ENCODE data around the gene MRPS35. TPM values are rescaled to one million over a fixed set of nuclear protein-coding genes. Genes with fewer than 3 reads are reported as not detected.

MRPS35 gene
- total and polyA plus RNA-seq, 2 donors (not counting 1 experiment from before 2014, with no cell fraction given), result 17.4 to 24.5 TPM

- CTCF ChIA-PET, result interaction anchor here (1.0 kb wide), 1 partner anchor 192 kb away, joined by 3 read pairs; no protein-coding TSS in a partner anchor
- Mint-ChIP-seq H3K4me1 (no peaks in the 10 kb centered on the region), H3K4me3 (no peak overlapping the region), H3K27ac (no peak overlapping the region), H3K27me3 (no peaks in the 10 kb centered on the region), H3K9me3 (ENCODE audit: insufficient read depth) (no peaks in the 10 kb centered on the region)
- Histone ChIP-seq H4K20me1 (ENCODE audit: control insufficient read depth, insufficient read depth, low read length, poor library complexity, severe bottlenecking) (no peaks in the 10 kb centered on the region), H3K27ac (ENCODE audit: low read length in 2 of 2) (no peak overlapping the region), H3K4me1 (ENCODE audit: control insufficient read depth in 2 of 2, insufficient read depth in 2 of 2, low read length in 2 of 2) (no peaks in the 10 kb centered on the region), H3K4me2 (replicated peaks; ENCODE audit: low read depth, low read length, poor library complexity, severe bottlenecking) (no peak overlapping the region), H3K9me3 (ENCODE audit: control extremely low read depth in 1 of 3, control insufficient read depth in 2 of 3, insufficient read depth in 1 of 3, low read length in 2 of 3) (no peaks in the 10 kb centered on the region), H2AFZ (ENCODE audit: insufficient read depth, low read depth, low read length, poor library complexity, severe bottlenecking) (no peak overlapping the region), H3K36me3 (replicated peaks in 1 of 2; ENCODE audit: control extremely low read depth in 1 of 2, control insufficient read depth in 1 of 2, extremely low read depth in 1 of 2, insufficient read depth in 2 of 2, low read length in 1 of 2) (peaks cover 10 to 21% of the 10 kb centered on the region in 2 experiments), H3K4me3 (ENCODE audit: control extremely low read depth in 1 of 5, extremely low read depth in 1 of 5, insufficient read depth in 1 of 5, low read depth in 2 of 5, low read length in 4 of 5) (no peak overlapping the region), H3K9ac (ENCODE audit: low read length) (no peak overlapping the region), H3K79me2 (ENCODE audit: control insufficient read depth, insufficient read depth, low read length) (no peaks in the 10 kb centered on the region), H3K27me3 (replicated peaks in 1 of 4; ENCODE audit: control extremely low read depth in 1 of 4, control insufficient read depth in 3 of 4, insufficient read depth in 4 of 4, low read length in 3 of 4) (no peaks in the 10 kb centered on the region)
- WGBS (ENCODE audit: insufficient coverage), result 100% methylated on average over 1 of the region's 3 CpGs
- DNase-seq, result no peak
- POLR2A ChIA-PET, result no interaction called here
- intact Hi-C loops (cut with micrococcal nuclease), result no loop called here
- TF ChIP-seq, protein P1, sequence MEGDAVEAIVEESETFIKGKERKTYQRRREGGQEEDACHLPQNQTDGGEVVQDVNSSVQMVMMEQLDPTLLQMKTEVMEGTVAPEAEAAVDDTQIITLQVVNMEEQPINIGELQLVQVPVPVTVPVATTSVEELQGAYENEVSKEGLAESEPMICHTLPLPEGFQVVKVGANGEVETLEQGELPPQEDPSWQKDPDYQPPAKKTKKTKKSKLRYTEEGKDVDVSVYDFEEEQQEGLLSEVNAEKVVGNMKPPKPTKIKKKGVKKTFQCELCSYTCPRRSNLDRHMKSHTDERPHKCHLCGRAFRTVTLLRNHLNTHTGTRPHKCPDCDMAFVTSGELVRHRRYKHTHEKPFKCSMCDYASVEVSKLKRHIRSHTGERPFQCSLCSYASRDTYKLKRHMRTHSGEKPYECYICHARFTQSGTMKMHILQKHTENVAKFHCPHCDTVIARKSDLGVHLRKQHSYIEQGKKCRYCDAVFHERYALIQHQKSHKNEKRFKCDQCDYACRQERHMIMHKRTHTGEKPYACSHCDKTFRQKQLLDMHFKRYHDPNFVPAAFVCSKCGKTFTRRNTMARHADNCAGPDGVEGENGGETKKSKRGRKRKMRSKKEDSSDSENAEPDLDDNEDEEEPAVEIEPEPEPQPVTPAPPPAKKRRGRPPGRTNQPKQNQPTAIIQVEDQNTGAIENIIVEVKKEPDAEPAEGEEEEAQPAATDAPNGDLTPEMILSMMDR (IDR thresholded peaks at IDR 0.05), result no peak
- TF ChIP-seq EZH2 (IDR thresholded peaks at IDR 0.05; ENCODE audit: borderline replicate concordance, insufficient read depth, low read depth, low read length, poor library complexity, severe bottlenecking), result no peak
- no peak for ATAC-seq (ENCODE audit: low read depth)
Observed at GRCh38 chr12:27747111-27747820, 36.6 kb downstream of the MRPS35 start.

- WGBS (ENCODE audit: insufficient coverage), result over 99% methylated on average over 13 of the region's 15 CpGs
- Histone ChIP-seq H3K79me2 (ENCODE audit: control insufficient read depth, insufficient read depth, low read length) (no peaks in the 10 kb centered on the region), H3K36me3 (replicated peaks in 1 of 2; ENCODE audit: control extremely low read depth in 1 of 2, control insufficient read depth in 1 of 2, extremely low read depth in 1 of 2, insufficient read depth in 2 of 2, low read length in 1 of 2) (peaks cover 2 to 24% of the 10 kb centered on the region in 2 experiments), H3K27ac (ENCODE audit: low read length in 2 of 2) (no peak overlapping the region), H3K4me1 (ENCODE audit: control insufficient read depth in 2 of 2, insufficient read depth in 2 of 2, low read length in 2 of 2) (no peaks in the 10 kb centered on the region), H3K4me3 (ENCODE audit: control extremely low read depth in 1 of 5, extremely low read depth in 1 of 5, insufficient read depth in 1 of 5, low read depth in 2 of 5, low read length in 4 of 5) (no peak overlapping the region), H4K20me1 (ENCODE audit: control insufficient read depth, insufficient read depth, low read length, poor library complexity, severe bottlenecking) (no peaks in the 10 kb centered on the region), H2AFZ (ENCODE audit: insufficient read depth, low read depth, low read length, poor library complexity, severe bottlenecking) (no peak overlapping the region), H3K9ac (ENCODE audit: low read length) (no peak overlapping the region), H3K4me2 (replicated peaks; ENCODE audit: low read depth, low read length, poor library complexity, severe bottlenecking) (no peak overlapping the region), H3K27me3 (replicated peaks in 1 of 4; ENCODE audit: control extremely low read depth in 1 of 4, control insufficient read depth in 3 of 4, insufficient read depth in 4 of 4, low read length in 3 of 4) (no peaks in the 10 kb centered on the region), H3K9me3 (ENCODE audit: control extremely low read depth in 1 of 3, control insufficient read depth in 2 of 3, insufficient read depth in 1 of 3, low read length in 2 of 3) (no peaks in the 10 kb centered on the region)
- no peaks in the 10 kb centered on the region for H3K4me1 Mint-ChIP-seq
- CTCF ChIA-PET, result no interaction called here
- H3K4me3 Mint-ChIP-seq, result no peak overlapping the region
- no peak overlapping the region for H3K27ac Mint-ChIP-seq
- no peaks in the 10 kb centered on the region for H3K27me3 Mint-ChIP-seq
- ATAC-seq (ENCODE audit: low read depth) (no peak), DNase-seq (no peak)
- H3K9me3 Mint-ChIP-seq (ENCODE audit: insufficient read depth), result no peaks in the 10 kb centered on the region
- no peak for TF ChIP-seq EZH2 (IDR thresholded peaks at IDR 0.05; ENCODE audit: borderline replicate concordance, insufficient read depth, low read depth, low read length, poor library complexity, severe bottlenecking)
- TF ChIP-seq, protein P1 (IDR thresholded peaks at IDR 0.05), result no peak
- intact Hi-C loops (cut with micrococcal nuclease), result no loop called here
- POLR2A ChIA-PET, result no interaction called here
Observed at GRCh38 chr12:27751386-27752047, 40.9 kb downstream of the MRPS35 start.
